HG03469 (cell line): ENCODE results near the gene TAF3.
A peak's percentile ranks its signal among the peaks of the same experiment; 100 is the strongest.
"Not testable (repeated sequence)": the region's sequence is repeated elsewhere in the genome, so short reads cannot be mapped to it uniquely, and the experiment has no call there.

Experiments used
- ATAC-seq: cut with Tn5 transposase; IDR thresholded peaks from one replicate; pipeline ENCODE4 v1.9.1; 2021; ENCODE audit warnings: mild to moderate bottlenecking, moderate library complexity, moderate number of reproducible peaks; ENCODE audit not compliant: unreplicated experiment

Gene TAF3

DNA sequence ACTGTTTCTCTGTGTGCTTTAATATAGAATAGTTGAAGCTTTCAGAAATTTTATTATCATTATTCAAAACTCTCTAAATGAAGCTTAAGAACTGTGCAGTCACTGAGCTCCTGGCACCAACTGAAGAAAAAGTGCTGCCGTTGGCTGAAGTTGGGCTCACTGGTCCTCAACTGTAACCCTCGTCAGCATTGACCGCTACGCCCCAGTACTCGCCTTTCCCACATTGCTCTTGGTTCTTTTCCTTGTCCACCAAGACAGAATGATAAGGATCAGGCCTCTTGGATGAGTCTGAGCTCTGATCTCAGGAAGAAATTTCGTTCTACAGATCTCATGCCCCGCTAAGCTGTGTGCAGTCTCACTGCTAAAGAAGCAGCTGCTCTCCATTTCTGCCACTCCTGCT lies 7.9 kb upstream of the TAF3 start:
- ATAC-seq = no peak

DNA sequence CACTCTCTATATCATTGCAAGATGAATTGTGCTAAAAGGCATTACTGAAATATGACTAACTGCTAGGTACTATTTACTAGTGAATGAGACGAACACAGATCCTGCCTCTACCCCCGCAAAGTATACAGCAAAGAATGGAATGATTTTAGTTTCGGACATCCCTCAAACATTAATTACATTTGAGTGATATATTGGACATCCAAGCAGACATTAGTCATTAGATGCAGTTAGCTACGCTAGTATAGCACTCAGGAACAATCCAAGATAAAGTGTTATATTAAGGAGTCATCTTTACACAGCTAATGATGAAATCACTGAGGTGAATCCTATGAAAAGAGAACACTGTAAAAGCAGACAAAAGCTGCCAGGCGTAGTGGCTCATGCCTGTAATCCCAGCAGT lies 7.3 kb upstream of the TAF3 start:
- no peak for ATAC-seq

DNA sequence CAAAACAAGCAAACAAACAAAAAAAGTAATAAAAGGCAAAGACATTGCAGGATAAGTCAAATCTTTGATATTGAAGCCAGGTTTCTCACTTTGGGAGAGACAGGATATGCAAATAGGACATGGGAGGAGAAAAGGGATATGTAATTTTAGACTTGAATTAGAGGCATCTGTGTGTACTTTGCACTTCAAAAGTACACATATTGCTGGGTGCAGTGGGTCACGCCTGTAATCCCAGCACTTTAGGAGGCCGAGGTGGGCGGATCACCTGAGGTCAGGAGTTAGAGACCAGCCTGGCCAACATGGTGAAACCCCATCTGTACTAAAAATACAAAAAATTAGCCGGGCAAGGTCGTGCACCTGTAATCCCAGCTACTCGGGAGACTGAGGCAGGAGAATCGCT lies 6.6 kb upstream of the TAF3 start:
- not testable (repeated sequence) for ATAC-seq

DNA sequence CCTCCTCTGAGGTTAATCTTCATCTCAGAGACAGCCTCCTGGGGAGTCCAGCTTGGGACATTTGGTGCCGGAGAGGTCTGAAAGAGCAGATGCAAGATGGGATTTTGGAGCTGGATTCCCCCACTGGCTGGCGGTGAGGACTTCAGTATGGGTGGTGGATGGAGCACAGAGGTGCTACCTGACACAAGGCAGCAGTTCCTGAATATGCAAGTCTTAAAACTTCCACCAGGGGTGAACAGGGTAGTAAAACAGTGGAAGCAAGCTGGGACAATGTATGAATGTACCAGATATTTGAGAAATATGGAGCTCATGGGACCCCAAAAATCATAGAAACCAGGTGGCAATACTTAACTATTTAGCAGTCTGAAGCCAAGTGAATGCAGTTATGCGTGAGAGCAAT lies 4.8 kb upstream of the TAF3 start:
- ATAC-seq = no peak

DNA sequence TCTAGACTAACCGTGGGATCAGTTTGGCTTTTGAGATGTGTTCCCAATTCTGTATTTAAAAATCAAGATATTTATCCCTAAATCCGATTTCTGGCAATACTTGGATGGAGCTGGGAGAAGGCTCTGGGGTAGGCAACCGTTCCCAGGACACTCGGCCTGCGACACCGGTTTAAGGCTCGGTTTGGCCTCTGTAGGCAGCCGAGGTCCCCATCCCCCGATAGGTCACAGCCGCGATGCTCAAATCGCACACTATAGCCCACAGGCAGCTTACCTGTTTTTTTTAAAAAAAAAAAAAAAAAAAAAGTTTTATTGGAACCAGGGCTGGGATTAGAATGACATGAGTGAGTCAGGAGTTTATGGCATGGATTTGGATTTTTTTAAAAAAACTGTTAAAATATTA lies 729 bp upstream of the TAF3 start:
- ATAC-seq = no peak

DNA sequence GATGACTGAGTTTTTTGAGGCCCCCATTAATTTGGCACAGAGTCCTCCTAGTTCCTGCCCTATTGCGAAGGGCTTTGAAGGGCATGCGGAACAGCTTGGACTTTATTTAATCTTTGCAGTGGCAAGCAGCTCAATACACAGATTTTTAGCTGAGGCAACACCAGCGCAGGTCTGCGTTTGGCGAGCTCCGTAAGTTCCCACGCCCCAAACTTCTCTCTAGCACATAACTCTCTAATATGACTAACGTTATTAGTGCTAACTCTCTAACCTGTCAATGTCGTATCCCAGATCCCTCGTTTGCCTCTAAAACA lies 366 bp upstream of the TAF3 start:
- ATAC-seq = peak; percentile 11

DNA sequence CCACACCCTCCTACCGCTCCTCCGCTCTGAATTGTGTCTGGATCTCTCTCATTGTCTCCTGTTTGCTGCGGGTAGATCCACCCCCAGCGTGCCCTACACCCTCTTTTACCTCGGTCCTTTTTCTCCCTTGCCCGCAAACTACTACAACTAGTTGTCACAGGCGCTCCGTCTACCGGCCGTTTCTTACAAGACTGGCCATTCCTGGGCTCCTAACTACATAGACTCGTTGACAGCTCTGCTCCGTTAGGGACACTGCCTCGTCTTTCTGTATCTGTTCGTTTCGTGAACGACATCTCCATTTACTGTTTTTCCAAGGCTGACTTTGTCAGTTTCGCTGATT lies 786 bp downstream of the TAF3 start:
- peak; percentile 30 for ATAC-seq

DNA sequence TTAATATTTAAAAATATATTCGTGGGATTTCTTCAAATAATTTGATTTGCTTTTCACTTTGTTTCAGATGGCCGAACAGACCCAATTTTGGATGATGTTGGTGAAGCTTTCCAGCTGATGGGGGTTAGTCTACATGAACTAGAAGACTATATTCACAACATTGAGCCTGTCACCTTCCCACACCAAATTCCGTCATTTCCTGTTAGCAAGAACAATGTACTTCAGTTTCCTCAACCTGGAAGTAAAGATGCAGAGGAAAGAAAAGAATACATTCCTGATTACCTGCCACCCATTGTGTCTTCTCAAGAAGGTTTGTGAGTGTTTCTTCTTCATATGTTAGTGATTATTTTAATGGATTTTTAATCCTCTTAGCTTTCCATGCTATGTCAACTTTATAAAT lies 5.9 kb downstream of the TAF3 start:
- no peak for ATAC-seq

DNA sequence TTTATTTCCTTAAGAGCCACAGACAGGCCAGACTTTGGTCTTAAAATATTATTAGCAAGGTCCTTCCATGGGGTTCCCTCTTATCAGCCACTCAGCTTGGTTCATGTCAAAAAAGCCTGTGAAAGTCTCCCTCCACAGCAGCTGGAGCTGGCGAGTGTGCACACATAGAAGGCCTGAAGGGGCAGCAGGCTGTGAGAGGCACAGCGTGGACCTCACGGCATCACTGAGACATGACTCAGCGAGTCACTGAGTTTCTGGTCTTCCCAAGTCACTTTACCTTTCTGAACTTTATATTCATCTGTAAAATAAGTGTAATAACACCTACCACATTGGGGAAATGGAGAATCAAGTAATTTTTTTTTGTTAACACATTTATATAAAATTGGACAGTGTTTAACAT lies 8.7 kb downstream of the TAF3 start:
- no peak for ATAC-seq

DNA sequence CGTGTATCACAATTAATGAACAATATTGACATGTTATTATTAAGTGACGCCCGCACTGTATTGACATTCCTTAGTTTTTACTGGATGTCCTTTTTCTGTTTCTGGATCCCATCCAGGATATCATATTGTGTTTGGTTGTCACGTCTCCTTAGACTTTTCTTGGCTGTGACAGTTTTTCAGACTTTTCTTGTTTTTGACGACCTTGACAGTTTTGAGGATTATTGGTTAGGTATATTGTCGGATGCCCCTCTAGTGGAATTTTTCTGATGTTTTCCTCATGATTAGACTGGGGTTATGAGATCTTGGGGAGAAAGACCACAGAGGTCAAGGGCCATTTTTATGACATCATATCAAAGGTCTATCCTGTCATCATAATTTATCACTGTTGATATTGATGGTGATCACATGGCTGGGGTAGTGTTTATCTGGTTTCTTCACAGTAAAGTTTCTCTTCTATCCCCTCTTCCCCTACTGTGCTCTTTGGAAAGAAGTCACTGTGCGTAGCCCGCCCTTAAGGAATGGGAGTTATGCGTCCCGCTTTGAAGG lies 11.1 kb downstream of the TAF3 start:
- no peak for ATAC-seq

DNA sequence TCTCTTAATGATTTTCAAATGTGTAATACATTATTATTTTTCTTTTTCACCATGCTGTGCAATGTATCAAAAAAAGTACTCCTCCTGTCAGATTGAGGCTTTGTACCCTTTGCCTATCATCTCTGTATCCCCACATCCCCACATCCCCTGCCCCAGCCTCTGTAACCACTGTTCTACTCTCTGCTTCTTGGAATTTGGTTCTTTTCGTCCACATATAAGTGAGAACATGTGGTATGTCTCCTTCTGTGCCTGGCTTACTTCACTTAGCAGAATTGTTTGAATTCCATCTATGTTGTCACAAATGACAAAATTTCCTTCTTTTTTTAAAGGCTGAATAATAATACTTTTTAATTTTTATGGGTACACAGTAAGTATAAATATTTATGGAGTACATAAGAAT lies 13.8 kb downstream of the TAF3 start:
- no peak for ATAC-seq

DNA sequence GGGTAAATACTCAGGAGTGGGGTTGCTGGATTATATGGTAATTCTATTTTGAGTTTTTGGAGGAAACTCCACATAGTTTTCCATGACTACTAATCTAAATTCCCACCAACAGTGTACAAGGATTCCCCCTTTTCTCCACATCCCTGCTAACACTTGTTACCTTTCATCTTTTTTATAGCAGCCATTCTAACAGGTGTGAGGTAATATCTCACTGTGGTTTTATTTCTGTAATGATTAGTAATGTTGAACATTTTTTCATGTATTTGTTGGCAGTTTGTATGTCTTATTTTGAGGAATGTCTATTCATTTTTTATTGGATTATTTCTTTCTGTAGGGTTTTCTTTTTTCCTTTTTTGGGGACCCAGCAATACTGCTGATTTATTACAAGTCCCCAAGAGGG lies 14.9 kb downstream of the TAF3 start:
- no peak for ATAC-seq

DNA sequence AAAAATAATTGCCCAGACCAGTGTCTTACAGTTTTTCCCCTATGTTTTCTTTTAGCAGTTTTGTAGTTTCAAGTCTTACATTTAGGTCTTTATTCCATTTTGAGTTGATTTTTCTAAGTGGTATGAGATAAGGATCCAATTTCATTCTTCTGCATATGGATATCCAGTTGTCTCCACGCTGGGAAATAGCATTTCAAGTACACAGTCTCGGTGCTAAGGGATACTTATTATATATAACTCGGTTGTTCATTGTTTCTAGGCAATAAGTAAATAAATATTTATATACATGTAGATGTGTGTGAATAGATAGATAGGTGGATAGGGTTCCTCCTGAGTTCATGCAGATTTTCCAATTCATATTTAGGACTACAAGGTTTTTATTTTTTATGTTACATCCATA lies 16.0 kb downstream of the TAF3 start:
- ATAC-seq = no peak

DNA sequence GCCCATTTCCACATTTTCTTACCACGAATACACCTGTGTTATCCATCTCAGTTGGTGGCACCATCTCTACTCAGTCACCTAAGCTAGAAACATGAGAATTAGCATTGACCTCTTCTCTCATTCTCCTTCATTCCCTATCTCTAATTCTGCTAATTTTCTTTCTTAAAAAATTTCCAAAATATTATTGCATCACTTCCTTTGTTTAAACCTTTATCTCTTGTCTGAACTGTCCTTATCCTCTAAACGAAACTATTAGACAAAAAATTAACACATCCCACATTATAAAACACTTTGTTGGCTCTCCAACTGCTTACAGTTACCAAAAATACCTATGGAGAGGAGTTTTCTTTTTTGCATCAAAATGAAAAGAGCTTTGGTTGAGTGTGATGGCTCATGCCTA lies 18.3 kb downstream of the TAF3 start:
- ATAC-seq = no peak

DNA sequence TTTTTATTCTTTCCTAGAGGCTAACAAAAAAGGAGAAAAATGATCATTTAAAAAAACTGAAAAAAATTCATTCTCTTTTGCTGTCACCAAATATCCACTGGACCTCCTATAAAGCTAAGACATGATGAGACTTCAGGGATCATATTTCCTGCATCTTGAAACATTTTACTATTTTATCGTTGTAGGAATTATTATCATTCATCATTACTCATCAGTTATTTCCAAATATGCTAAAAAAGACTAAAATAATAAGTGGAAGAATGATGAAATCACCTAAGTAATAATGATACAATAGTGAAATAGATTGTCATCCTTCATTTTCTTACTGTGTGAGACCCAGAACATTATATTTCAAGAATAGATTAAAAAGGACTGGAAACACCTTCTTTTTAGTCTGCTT lies 28.3 kb downstream of the TAF3 start:
- no peak for ATAC-seq

DNA sequence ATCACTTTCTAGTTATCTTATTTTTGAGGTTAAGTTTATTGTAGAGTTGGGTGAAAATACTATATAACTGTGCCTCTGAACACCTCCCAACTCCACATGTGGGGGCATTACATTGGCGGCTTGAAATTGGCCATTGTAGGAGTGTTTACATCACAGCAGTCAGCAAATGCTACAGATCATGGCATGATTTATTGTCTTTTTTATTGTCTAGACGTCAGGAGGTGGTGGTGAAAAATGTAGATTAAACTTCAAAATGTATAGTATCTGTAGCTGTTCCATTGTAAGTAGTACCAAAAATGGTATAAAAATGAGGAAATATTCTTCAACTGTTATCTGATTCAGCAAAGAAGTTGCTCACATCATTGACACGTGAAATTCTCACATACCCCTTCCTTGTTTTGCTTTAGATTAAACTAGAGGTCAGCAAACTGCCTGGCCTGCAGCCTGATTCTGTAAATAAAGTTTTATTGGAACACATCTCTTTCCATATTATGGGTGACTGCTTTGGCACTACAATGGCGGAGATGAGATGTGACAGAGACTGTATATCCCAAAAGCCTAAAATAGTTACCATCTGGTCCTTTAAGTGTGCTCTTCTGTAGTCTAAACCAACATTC lies 35.0 kb downstream of the TAF3 start:
- ATAC-seq = no peak

DNA sequence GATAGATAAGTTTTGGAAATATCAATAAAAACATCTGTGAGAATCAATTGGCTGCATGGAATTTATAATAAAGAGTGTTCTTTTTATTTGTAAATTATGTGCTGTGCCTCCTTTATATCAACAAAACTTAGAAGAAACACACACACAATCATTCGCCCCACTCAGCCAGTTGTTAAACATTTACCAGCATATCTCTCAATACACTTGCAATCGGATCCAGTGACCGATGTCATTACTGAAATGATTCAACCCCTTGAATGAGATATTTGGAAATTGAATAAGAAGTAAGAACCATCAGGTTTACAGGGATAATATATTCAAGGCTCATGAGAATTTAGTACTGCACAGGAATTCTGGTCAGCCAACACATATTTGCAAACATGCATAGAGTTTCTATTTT lies 35.6 kb downstream of the TAF3 start:
- no peak for ATAC-seq

DNA sequence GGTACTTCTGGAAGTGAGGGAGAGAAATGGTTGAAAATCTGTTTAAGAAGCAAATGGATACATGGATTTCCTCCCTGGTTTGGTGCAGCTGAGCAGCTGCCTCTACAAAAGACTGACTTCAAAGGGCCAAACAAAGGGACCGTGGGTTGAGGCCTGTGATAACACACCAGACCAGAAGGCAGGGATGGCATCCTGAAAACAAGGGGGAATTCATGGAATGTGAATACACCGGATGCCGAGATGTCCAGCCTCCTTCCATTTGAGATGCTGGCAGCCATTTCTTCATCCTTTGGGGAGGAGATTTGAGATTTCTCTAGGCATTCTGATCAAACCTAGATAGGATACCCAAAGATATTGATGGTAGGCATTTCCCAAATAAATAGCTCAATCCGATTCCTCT lies 36.9 kb downstream of the TAF3 start:
- no peak for ATAC-seq

DNA sequence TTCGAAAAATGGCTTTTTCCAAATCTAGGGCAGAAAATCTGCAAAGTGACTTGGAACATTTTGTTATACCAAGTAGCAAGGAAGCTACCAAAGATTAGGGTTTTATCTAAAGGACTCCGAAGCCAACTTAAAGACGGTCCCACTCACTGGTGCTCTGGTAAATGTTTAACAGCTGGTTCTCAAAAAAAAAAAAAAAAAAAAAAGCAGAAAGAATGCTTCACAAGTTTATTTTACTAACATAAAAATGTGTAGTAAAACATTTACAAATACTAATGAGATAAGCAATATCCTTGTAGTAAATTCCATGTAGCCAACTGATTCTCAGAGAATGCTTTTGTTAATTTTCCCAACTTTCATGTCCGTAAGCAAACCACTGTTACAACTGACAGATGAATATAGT lies 38.4 kb downstream of the TAF3 start:
- no peak for ATAC-seq

DNA sequence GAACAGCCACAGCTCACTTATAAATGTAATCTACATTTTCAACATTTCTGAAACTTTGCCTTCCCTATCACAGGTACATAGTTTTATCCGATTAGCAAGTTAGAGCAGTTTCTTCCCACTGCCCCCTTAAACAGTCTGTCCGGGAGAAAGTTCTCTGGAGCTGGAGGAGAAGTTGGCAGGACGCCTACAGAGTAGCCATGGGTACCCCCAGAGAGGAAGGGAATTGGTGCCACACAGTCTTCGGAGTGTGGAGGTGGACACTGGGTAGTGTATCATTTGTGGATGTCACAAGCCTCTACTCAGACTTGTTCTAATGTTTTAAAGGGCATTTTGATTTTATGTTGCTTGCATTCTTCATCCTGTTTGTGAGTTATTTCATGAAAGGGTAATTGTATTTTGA lies 39.0 kb downstream of the TAF3 start:
- no peak for ATAC-seq

DNA sequence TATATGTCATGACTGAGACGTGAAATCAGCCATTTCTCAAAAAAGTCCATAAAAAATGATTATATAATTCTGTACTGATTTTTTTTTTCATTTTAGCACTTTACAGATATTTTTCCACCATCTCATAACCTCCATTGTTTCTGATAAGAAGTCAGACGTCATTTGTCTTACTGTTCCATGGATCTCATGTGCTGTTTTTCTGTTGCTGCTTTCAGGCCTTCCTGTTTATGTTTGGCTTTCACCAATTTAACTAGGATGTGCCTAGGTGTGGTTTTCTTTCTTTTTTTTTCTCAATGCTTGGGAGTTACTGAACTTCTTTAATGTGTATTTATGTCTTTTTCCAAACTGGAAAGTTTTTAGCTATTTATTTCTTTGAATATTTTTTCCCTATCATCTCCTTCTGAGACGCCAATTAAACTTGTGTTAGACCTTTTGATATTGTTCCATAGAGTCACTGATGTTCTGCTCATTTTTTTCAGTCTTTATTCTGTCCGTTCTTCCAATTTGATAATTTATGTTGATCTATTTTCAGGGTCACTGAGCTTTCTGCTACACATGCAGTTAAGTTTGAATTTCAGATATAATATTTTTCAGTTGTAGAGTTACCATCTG lies 43.3 kb downstream of the TAF3 start:
- ATAC-seq = no peak

DNA sequence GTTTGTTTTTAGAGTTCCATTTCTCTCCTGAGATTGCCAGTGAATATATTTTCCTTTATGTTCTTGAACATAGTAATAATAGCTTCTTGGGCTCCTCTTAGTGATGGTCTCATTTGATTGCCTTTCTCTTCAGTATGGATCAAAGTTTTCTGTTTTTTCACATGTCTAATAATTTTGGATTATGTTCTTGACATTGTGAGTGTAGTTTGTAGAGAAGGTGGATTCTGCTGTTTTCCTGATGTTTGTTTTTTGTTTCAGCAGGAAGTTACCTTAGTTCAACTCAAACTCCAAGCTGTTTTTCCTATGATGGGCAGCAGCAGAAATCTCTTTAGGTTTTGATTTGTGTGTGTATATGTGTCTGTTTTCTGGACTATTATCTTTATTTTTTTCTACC lies 43.8 kb downstream of the TAF3 start:
- no peak for ATAC-seq

DNA sequence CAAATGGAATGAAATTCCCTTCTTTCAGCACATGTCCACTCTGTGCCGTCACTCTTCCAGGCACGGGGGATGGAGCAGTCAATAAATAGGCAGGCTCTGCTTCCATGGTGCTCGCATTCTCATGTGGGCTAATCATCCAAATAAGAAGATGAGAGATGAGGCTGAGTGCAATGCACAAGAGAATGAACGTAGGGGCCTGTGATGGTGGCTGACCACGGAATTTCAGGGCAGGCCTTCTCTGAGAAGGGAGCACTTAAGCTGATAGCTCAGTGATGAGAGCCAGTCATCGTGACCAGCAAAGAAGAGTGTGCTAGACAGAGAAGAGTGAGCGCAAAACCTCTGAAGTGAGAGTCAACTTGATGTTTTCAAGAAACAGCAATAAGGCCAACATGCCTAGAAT lies 47.9 kb downstream of the TAF3 start:
- no peak for ATAC-seq
